SK-MEL-5 (cell line): ENCODE data around the gene CYP2J2. TPM values are rescaled to one million over a fixed set of nuclear protein-coding genes. Genes with fewer than 3 reads are reported as not detected.
"Not testable (repeated sequence)": the region's sequence is repeated elsewhere in the genome, so short reads cannot be mapped to it uniquely, and the experiment has no call there.

Experiments
- DNase-seq: peaks from one replicate; pipeline ENCODE4 v3.0.0-alpha.2; 2016; ENCODE audit warnings: low read depth, low spot score
- in situ Hi-C: cut with HindIII; loops from 2 replicates; pipeline ENCODE4 v1.10.0; 2016; ENCODE audit warnings: low sequenced_read_pairs, high pct_unique_total_duplicates, low pct_unique_long_range_greater_than_20kb
- total RNA-seq: library from RNA; depleted of rRNA; stranded (reverse); fragments of >200 nt; shearing (Covaris generic); gene quantifications from 2 replicates; pipeline ENCODE4 v1.2.3, GENCODE V29; 2014

CYP2J2 gene
- total RNA-seq, 1 experiment from 2014 or later, result 0.98 TPM

GRCh38 chr1:59927213-59927612 lies 640 bp upstream of the CYP2J2 start:
- in situ Hi-C loops, result no loop called here
- DNase-seq, result no peak

- no peak for DNase-seq
- in situ Hi-C loops, result no loop called here
Observed at GRCh38 chr1:59924653-59925052, 1.9 kb downstream of the CYP2J2 start.

- in situ Hi-C loops, DNase-seq: not testable (repeated sequence)
Observed at GRCh38 chr1:59921258-59921899, 5.2 kb downstream of the CYP2J2 start.

- DNase-seq, result no peak
- in situ Hi-C loops, result no loop called here
Observed at GRCh38 chr1:59919746-59920145, 6.8 kb downstream of the CYP2J2 start.

- in situ Hi-C loops, result no loop called here
- DNase-seq, result no peak
Observed at GRCh38 chr1:59917785-59918180, 8.8 kb downstream of the CYP2J2 start.

- DNase-seq, result peak; percentile 33
- in situ Hi-C loops, result no loop called here
Observed at GRCh38 chr1:59917026-59917784, 9.4 kb downstream of the CYP2J2 start.

GRCh38 chr1:59915516-59915915 lies 11.1 kb downstream of the CYP2J2 start:
- no peak for DNase-seq
- in situ Hi-C loops, result no loop called here

- in situ Hi-C loops, DNase-seq: not testable (repeated sequence)
Observed at GRCh38 chr1:59914791-59915286, 11.7 kb downstream of the CYP2J2 start.

- DNase-seq, result no peak
- in situ Hi-C loops, result no loop called here
Observed at GRCh38 chr1:59908682-59909081, 17.9 kb downstream of the CYP2J2 start.

- in situ Hi-C loops, result no loop called here
- no peak for DNase-seq
Observed at GRCh38 chr1:59908084-59908483, 18.5 kb downstream of the CYP2J2 start.

GRCh38 chr1:59906931-59907330 lies 19.6 kb downstream of the CYP2J2 start:
- in situ Hi-C loops, result no loop called here
- DNase-seq, result no peak

- in situ Hi-C loops, result no loop called here
- DNase-seq, result peak; percentile 61
Observed at GRCh38 chr1:59903141-59903754, 23.3 kb downstream of the CYP2J2 start.

GRCh38 chr1:59901770-59902388 lies 24.7 kb downstream of the CYP2J2 start:
- no peak for DNase-seq
- in situ Hi-C loops, result no loop called here

- DNase-seq, result peak; percentile 16
- in situ Hi-C loops, result no loop called here
Observed at GRCh38 chr1:59900640-59901039, 25.9 kb downstream of the CYP2J2 start.

- in situ Hi-C loops, result no loop called here
- no peak for DNase-seq
Observed at GRCh38 chr1:59898927-59899326, 27.6 kb downstream of the CYP2J2 start.

- in situ Hi-C loops, result no loop called here
- no peak for DNase-seq
Observed at GRCh38 chr1:59897165-59897564, 29.4 kb downstream of the CYP2J2 start.

GRCh38 chr1:59892841-59893811 lies 33.4 kb downstream of the CYP2J2 start:
- in situ Hi-C loops, result no loop called here
- no peak for DNase-seq
